ENCODE measurements around the gene RDH12.
"Not testable (repeated sequence)": the region's sequence is repeated elsewhere in the genome, so short reads cannot be mapped to it uniquely, and the experiment has no call there.

Gene RDH12

GRCh38 chr14:67701492-67701891 lies at the start of gene RDH12:
RDH12 (plus strand) TSS chr14:67701886; CDS start chr14:67722643, 20,757 bp downstream.
- not testable (repeated sequence) for DNase-seq

DNA sequence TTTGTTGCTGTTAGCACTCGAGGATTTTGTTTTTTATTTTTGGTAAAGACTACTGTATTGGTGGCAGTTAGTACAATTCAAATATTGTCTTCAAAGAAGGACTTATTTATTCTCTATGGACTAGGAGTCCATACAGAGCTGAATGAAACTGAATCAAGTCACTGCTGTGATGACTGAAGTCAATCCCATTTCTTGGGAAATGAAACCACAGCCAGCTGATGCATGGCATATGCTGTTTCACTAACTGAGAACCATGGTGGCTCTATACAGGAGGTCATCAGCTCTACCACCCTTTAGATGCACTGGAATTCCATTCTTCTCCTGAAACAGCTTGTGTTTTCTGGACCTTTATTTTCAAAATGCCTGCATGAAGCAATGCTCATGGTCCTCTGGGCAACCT lies 49.5 kb upstream of the RDH12 start:
- no peak for DNase-seq

DNA sequence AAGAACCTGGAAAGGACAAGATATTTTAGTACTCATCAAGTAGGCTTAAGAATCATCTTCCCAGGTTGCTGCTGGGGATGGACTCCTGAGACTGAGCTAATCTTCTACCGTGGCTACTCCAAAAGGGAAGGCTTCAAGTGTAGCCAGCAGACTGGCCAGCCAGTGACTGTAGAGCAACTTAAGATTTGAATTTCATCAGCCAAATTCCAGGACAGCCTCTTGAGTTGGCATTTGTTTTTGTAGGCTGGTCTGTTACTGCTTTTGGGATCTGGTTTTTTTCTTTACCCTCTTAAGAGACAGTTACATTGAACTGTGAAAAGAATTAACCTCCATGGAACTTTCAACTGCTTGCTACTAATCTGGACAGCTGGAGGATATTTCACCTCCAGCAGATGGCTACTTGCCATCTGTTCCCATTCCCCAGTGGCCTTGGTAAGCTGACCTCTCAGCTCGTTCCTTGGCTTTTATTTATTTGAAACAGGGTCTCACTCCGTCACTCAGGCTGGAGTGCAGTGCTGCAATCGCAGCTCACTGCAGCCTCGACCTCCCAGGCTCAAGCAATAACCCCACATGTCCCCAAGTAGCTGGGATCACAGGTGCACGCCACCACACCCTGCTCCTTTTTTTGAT lies 47.9 kb upstream of the RDH12 start:
- DNase-seq, result peak; percentile 57

- DNase-seq, result no peak
These were observed 38.1 kb upstream of the RDH12 start for GRCh38 chr14:67663633-67664032.

- peak; percentile 58 for DNase-seq
These were observed 35.8 kb upstream of the RDH12 start for GRCh38 chr14:67665868-67666267.

DNA sequence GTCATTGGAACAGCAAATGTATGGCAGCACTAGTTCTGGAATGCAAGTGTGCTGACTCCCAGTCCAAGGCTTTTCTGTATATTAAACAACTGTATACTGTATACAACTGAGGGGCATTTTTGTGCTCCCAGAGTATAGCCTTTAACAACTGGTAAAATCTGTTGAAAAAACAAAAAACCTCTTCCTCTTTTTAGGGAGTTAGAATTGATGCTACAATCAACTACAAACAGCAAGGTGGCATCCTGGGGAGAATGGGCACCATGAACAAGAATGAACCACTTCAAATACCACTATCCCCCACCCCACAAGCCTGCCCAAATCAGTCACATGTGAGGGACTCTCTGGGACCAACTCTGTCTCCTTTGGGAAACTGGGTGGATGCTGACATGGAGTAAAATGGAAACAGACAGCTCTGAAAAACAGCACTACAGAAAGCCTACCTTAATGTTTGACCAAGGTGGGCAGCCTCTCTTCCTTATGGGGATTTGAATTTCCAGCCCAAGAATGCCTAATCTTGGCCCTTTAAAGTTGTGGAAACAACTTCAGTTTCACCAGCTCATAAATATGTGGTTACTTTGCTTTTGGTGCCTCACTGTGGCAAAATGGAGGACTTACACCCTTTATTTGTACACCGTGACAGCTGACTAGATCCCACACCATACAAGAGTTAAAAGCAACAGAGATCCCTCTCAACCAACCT lies 34.8 kb upstream of the RDH12 start:
- peak; percentile 59 for DNase-seq

DNA sequence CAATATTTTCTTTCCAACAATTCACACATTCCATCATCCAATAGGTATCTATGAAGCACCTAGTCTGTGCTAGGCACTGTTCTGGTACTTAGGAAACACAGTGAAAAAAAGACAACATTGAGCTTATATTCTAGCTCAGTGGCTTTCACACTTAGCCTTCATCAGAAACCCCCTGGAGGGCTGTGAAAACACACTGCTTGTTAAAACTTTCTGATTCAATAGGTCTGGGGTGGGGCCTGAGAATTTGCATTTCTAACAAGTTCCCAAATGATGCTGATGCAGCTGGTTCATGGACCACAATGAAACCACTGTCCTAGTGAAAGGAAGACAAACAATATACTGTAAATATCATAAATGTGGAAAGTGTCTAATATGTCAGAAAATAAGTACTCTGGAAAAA lies 33.1 kb upstream of the RDH12 start:
- no peak for DNase-seq

- peak; percentile 17 for DNase-seq
These were observed 28.2 kb upstream of the RDH12 start for GRCh38 chr14:67673451-67673850.

DNA sequence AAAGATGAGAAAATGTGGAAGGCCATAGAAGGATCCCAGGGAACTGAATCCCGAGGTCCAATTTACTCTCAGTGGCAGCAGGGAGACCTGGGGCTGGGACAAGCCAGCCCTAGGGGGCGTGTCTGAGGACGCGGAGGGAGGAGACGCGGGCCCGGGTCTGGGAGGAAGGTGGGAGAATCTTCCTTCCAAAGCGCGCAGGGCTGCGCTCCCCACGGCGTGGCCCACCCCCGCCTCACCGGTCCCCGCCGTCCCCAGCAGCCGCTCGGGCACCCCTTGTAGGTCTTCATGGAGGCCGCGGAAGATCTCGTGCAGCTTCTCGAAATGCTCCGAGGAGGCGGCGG lies 27.6 kb upstream of the RDH12 start:
- peak; percentile 61 for DNase-seq

DNA sequence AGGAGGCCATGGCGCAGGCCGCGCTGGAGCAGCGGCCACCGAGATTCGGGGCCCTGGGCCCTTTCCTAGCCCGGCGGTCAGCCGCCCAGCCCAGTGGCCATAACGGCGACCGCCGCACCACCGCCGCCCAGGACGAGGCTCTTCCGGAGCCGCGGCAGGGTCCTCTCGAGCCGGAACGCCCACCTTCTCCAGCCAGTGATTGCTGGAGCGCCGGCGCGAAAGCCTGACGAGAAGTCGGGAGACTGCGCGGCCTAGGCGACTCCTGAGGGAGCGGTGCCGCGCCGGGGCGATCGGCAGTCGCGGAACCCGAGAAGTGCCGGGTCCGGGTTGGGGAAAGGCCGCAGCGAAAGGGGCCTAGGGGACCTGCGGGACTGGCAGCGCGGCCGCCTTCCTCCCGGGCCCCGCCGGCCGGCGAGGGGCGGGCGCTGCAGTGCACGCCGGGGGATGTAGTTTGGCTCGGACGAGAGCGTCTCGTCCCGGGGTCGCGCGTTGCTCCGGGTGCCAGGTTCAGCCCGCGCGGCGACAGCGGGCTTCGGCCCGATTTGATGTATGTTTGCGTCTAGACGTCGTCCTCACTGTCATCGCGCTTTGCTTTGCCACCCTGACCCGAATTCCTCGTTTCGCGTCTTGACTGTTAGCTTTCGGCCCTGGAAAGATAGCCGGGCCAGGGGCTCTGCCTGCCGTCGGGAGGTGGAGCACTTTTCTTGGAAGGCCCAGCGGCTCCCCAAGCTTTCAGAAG lies 27.0 kb upstream of the RDH12 start, which contains the start of gene VTI1B:
Gene VTI1B, minus strand, starts transcription at position 153 of the 739 bp plus-strand sequence. Its CDS starts 143 bp downstream, at position 10.
- DNase-seq, result peak; percentile 77

DNA sequence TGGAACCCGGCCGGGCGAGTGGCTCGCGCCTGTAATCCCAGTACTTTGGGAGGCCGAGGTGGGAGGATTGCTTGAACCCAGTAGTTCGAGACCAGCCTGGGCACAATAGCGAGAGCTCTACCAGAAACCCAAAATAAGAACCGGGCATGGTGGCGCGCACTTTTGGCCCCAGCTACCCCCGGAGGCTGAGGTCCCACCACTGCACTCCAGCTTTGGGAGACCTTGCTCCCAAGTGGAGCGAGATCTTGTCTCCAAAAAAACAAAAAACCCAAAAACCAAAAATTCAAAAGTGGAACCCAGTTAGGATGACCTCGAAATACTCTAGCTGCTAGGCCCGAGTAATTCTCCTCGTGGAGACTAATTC lies 26.5 kb upstream of the RDH12 start:
- DNase-seq, result no peak

DNA sequence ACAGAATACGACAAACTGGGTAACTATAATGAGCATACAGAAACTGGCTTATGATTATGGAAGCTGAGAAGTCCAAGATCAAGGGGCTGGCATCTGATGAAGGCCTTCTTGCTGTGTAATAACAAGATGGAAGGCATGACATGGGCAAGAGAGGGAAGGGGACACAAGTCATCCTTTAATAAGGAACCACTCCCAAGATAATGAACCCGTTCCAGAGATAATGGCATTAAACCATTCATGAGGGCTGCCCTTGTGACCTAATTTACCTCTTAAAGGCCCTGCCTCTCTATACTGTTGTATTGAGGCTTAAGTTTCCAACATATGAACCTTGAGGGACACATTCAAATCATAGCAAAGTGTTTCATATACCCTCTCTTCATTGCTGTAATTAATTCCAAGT lies 22.7 kb upstream of the RDH12 start:
- no peak for DNase-seq

- peak; percentile 61 for DNase-seq
These were observed 21.5 kb upstream of the RDH12 start for GRCh38 chr14:67680121-67680602.

DNA sequence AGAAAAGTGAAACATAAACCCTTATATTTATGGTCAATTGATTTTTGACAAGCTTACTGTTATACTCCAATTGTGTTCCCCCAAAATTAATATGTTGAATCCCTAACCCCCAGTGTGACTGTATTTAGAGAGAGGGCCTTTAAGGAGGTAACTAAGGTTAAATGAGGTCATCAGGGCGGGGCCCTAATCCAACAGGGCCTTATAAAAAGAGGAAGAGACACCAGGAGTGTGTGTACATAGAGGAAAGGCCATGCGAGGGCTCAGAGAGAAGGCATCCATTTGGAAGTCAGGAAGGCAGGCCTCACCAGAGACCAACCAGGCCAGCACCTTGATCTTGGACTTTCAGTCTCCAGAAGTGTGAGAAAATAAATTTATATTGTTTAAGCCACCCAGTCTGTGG lies 20.7 kb upstream of the RDH12 start:
- DNase-seq, result no peak

DNA sequence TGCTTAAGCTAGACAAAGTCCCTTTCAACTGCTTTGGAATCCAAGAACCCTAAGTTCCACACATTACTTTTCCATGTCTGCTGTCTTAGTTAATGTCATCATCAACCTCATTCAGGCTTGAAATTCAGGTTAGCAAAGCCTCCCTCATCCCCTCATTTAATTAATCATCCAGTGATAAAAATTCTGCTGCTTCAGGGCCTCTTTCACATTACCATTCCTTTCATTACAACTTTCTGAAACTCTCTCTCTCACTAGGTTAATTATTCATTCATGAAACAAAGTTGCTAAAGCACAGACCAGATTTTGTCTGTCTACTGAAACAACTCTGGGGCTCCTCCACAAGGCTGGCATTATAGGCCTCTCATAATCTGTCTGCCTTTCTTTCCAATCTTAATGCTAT lies 17.8 kb upstream of the RDH12 start:
- DNase-seq, result no peak

- no peak for DNase-seq
These were observed 11.7 kb upstream of the RDH12 start for GRCh38 chr14:67690011-67690410.

GRCh38 chr14:67694791-67695393 lies 6.8 kb upstream of the RDH12 start:
- DNase-seq, result peak; percentile 90

DNA sequence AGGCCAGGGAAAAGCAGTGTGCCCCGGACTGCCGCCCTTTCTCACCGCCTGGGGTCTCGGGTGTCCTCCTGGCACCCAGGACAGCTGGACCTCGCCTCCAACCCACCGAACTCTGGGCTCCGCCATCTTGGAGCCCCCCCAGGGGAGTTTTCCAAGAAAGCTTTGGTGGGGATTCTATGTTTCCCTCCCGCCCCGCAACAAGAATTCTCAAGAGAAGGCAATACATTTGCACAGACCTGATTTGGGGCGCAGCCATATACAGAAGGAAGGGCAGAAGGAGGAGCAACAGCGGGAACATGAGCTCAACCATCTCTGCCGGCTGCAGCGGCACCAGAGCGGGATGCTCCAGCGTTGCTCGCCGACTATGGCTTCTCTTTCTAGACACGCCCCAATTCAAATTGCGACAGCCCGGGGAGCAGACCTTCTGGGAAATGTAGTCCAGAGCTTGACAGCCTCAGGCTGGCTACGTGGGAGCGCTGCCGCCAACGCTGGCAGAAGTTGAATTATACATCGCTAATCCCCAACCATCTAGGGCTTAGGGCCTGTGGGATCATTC lies 6.2 kb upstream of the RDH12 start, which contains the start of gene RDH11:
Gene RDH11, minus strand, starts transcription at position 371 of the 556 bp plus-strand sequence. Its CDS starts 61 bp downstream, at position 310.
- DNase-seq, result peak; percentile 92

- no peak for DNase-seq
These were observed 4.7 kb upstream of the RDH12 start for GRCh38 chr14:67697006-67697405.

- DNase-seq, result no peak
These were observed 3.5 kb upstream of the RDH12 start for GRCh38 chr14:67698179-67698578.

GRCh38 chr14:67703997-67704396 lies 2.3 kb downstream of the RDH12 start:
- no peak for DNase-seq

GRCh38 chr14:67704484-67705089 lies 2.9 kb downstream of the RDH12 start:
- DNase-seq, result peak; percentile 35

- no peak for DNase-seq
These were observed 3.5 kb downstream of the RDH12 start for GRCh38 chr14:67705211-67705610.
